SJCRH30 (cell line): ENCODE measurements around the gene ATP5F1D. TPM values are rescaled to one million over a fixed set of nuclear protein-coding genes. Genes with fewer than 3 reads are reported as not detected.

Experiments
- total RNA-seq: library from RNA; depleted of rRNA; stranded (reverse); fragments of >200 nt; shearing (Covaris generic); gene quantifications from 2 replicates; pipeline ENCODE4 v1.2.3, GENCODE V29; 2014; rRNA removed

ATP5F1D gene
- total RNA-seq, 1 experiment from 2014 or later = 25.5 TPM

Other genes with a start within 250 kb of the ATP5F1D start
- gene GRIN3B, start 241.3 kb upstream of the ATP5F1D start, total RNA-seq = not detected in 2 replicates
- gene TMEM259, start 220.6 kb upstream of the ATP5F1D start, total RNA-seq = 61.0 and 66.8 TPM in 2 replicates
- not detected in 2 replicates for gene RNU6-2, start 220.2 kb upstream of the ATP5F1D start, total RNA-seq
- gene CNN2, start 215.1 kb upstream of the ATP5F1D start, total RNA-seq = 87.2 and 91.4 TPM in 2 replicates
- gene ABCA7, start 201.6 kb upstream of the ATP5F1D start, total RNA-seq = 7.8 and 11.0 TPM in 2 replicates
- 2.9 TPM in 2 replicates for gene ARHGAP45, start 174.6 kb upstream of the ATP5F1D start, total RNA-seq
- 176 and 183 TPM in 2 replicates for gene POLR2E, start 146.4 kb upstream of the ATP5F1D start, total RNA-seq
- gene GPX4, start 137.8 kb upstream of the ATP5F1D start, total RNA-seq = 232 and 290 TPM in 2 replicates
- 15.0 and 17.1 TPM in 2 replicates for gene SBNO2, start 67.5 kb upstream of the ATP5F1D start, total RNA-seq
- 40.4 and 43.6 TPM in 2 replicates for gene STK11, start 36.0 kb upstream of the ATP5F1D start, total RNA-seq
- gene CBARP, start 3.7 kb upstream of the ATP5F1D start, total RNA-seq = 1.2 and 1.9 TPM in 2 replicates
- gene MIDN, start 6.8 kb downstream of the ATP5F1D start, total RNA-seq = 9.1 TPM in 2 replicates
- gene CIRBP, start 27.6 kb downstream of the ATP5F1D start, total RNA-seq = 159 and 181 TPM in 2 replicates
- 22.3 and 25.1 TPM in 2 replicates for gene FAM174C, start 33.8 kb downstream of the ATP5F1D start, total RNA-seq
- 1.0 and 2.8 TPM in 2 replicates for gene EFNA2, start 44.1 kb downstream of the ATP5F1D start, total RNA-seq
- gene NDUFS7, start 142.2 kb downstream of the ATP5F1D start, total RNA-seq = 31.4 and 39.6 TPM in 2 replicates
- 13.7 and 15.2 TPM in 2 replicates for gene GAMT, start 159.8 kb downstream of the ATP5F1D start, total RNA-seq
- 132 and 138 TPM in 2 replicates for gene DAZAP1, start 165.8 kb downstream of the ATP5F1D start, total RNA-seq
- gene RPS15, start 196.6 kb downstream of the ATP5F1D start, total RNA-seq = 1,359 and 1,591 TPM in 2 replicates
- 0.13 and 0.24 TPM in 2 replicates for gene APC2, start 208.4 kb downstream of the ATP5F1D start, total RNA-seq
- 26.6 and 29.4 TPM in 2 replicates for gene C19orf25, start 237.5 kb downstream of the ATP5F1D start, total RNA-seq
- 0.58 and 1.1 TPM in 2 replicates for gene PCSK4, start 248.6 kb downstream of the ATP5F1D start, total RNA-seq
- 0.41 and 0.45 TPM in 2 replicates for gene REEP6, start 249.4 kb downstream of the ATP5F1D start, total RNA-seq